ENCODE measurements around the gene SKI. TPM values are rescaled to one million over a fixed set of nuclear protein-coding genes. Genes with fewer than 3 reads are reported as not detected.
A peak's percentile ranks its signal among the peaks of the same experiment; 100 is the strongest.

SKI gene
- total and polyA plus RNA-seq, 2 donors (not counting 1 experiment from before 2014, with no cell fraction given): 14.9 to 74.9 TPM

DNA sequence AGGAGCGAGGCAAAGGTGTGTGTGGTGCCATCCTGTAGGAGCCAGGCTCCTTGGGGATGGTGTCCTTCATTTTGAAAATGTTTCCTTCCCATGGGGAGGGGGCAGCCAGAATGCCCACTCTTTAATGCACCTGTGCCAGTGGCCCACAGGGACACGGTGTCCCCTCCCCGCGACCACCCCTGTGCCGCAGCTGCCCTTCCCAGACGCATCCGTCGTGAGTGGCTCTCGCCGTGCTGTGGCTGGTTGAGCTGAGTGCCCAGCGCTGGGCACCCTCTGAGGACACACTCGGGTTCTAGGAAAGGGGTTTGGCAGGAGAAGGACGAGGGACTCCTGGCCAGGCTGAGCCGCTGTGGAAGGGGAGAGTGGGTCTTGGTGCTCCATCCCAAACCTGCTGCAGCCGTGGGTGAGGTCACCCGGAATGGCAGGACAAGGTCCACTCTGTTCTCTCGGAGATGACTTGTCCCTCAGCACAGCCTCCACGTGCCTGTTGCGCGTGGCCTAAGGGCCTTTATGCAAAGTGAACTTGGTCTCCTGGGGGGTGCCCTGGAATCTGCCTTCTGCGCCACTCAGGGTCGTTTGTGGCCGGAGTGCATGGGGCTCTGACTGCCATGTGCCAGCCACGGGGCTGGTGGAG lies 74.3 kb downstream of the SKI start:
- 95% methylated on average over 18 of the region's 24 CpGs for WGBS (ENCODE audit: insufficient coverage)
- Histone ChIP-seq H4K20me1 (ENCODE audit: control insufficient read depth, insufficient read depth, low read length, poor library complexity, severe bottlenecking) (peaks cover 9% of the 10 kb centered on the region), H2AFZ (ENCODE audit: insufficient read depth, low read depth, low read length, poor library complexity, severe bottlenecking) (no peak overlapping the region), H3K27ac (ENCODE audit: low read length in 2 of 2) (peak overlapping the region; percentile 99), H3K79me2 (ENCODE audit: control insufficient read depth, insufficient read depth, low read length) (peaks cover 64% of the 10 kb centered on the region), H3K9me3 (ENCODE audit: control extremely low read depth in 1 of 3, control insufficient read depth in 2 of 3, insufficient read depth in 1 of 3, low read length in 2 of 3) (no peaks in the 10 kb centered on the region), H3K4me1 (ENCODE audit: control insufficient read depth in 2 of 2, insufficient read depth in 2 of 2, low read length in 2 of 2) (peaks cover 40 to 56% of the 10 kb centered on the region in 2 donors), H3K4me3 (ENCODE audit: control extremely low read depth in 1 of 5, extremely low read depth in 1 of 5, insufficient read depth in 1 of 5, low read depth in 2 of 5, low read length in 4 of 5) (no peak overlapping the region), H3K36me3 (replicated peaks in 1 of 2; ENCODE audit: control extremely low read depth in 1 of 2, control insufficient read depth in 1 of 2, extremely low read depth in 1 of 2, insufficient read depth in 2 of 2, low read length in 1 of 2) (peaks cover 0 to 39% of the 10 kb centered on the region in 2 experiments), H3K4me2 (replicated peaks; ENCODE audit: low read depth, low read length, poor library complexity, severe bottlenecking) (peak overlapping the region; percentile 94), H3K9ac (ENCODE audit: low read length) (no peak overlapping the region), H3K27me3 (replicated peaks in 1 of 4; ENCODE audit: control extremely low read depth in 1 of 4, control insufficient read depth in 3 of 4, insufficient read depth in 4 of 4, low read length in 3 of 4) (no peaks in the 10 kb centered on the region)
- H3K4me3 Mint-ChIP-seq: peak overlapping the region; percentile 26
- peak overlapping the region; percentile 99 for H3K27ac Mint-ChIP-seq
- ChIA-PET CTCF (interaction anchor here (1.0 to 1.6 kb wide), 3 partner anchors 10 to 79 kb away, joined by 3 to 5 read pairs (median 4); no protein-coding TSS in a partner anchor), POLR2A (interaction anchor here (1.4 to 4.4 kb wide), 4 partner anchors 10 to 73 kb away, joined by 5 to 30 read pairs (median 24); no protein-coding TSS in a partner anchor)
- ATAC-seq (ENCODE audit: low read depth) (no peak), DNase-seq (no peak)
- intact Hi-C loops (cut with micrococcal nuclease): no loop called here
- TF ChIP-seq CTCF (IDR thresholded peaks at IDR 0.05) (no peak), EZH2 (IDR thresholded peaks at IDR 0.05; ENCODE audit: borderline replicate concordance, insufficient read depth, low read depth, low read length, poor library complexity, severe bottlenecking) (no peak)
- no peaks in the 10 kb centered on the region for H3K27me3 Mint-ChIP-seq
- H3K4me1 Mint-ChIP-seq: peaks cover 49% of the 10 kb centered on the region
- no peaks in the 10 kb centered on the region for H3K9me3 Mint-ChIP-seq (ENCODE audit: insufficient read depth)

Measured in B cell (primary cell).